Activated CD8-positive, alpha-beta T cell treated with anti-CD3 and anti-CD28 coated beads for 36 hours (primary cell): Measurements from ENCODE around the gene FITM1. TPM values are rescaled to one million over a fixed set of nuclear protein-coding genes. Genes with fewer than 3 reads are reported as not detected.

Experiments
- ATAC-seq: fragments of 200-7000 bp; cut with Tn5 transposase; one replicate; pipeline ENCODE4 v1.10.0; 2021; ENCODE audit warnings: mild to moderate bottlenecking, moderate library complexity
- CTCF ChIA-PET: fragments of 350-600 bp; sonication (Branson Sonifier 250); formaldehyde crosslinking; loops from one replicate; lab custom pipeline; 2021; ENCODE audit warnings: antibody characterized with exemption; lab: Charles Lee
- POLR2A ChIA-PET: fragments of 350-600 bp; sonication (Branson Sonifier 250); formaldehyde crosslinking; loops from one replicate; lab custom pipeline; 2021; ENCODE audit warnings: antibody characterized with exemption; lab: Charles Lee
- DNase-seq: peaks from one replicate; pipeline ENCODE4 v3.0.0-alpha.2; 2020
- H3K27ac Mint-ChIP-seq: one replicate; pipeline ENCODE4 v1.8.0; 2021; ENCODE audit warnings: mild to moderate bottlenecking, mixed read lengths
- H3K27me3 Mint-ChIP-seq: one replicate; pipeline ENCODE4 v1.8.0; 2021; ENCODE audit warnings: mixed read lengths
- H3K36me3 Mint-ChIP-seq: one replicate; pipeline ENCODE4 v1.8.0; 2021; ENCODE audit warnings: low read depth, mixed read lengths
- H3K4me1 Mint-ChIP-seq: one replicate; pipeline ENCODE4 v1.8.0; 2021; ENCODE audit warnings: low read depth, mixed read lengths
- H3K4me3 Mint-ChIP-seq: one replicate; pipeline ENCODE4 v1.8.0; 2021; ENCODE audit warnings: mild to moderate bottlenecking, moderate library complexity, mixed read lengths
- H3K9me3 Mint-ChIP-seq: one replicate; pipeline ENCODE4 v1.8.0; 2021; ENCODE audit warnings: mixed read lengths
- CTCF ChIP-seq: fragments of 200-600 bp; IDR thresholded peaks from one replicate; pipeline ENCODE4 v1.8.0; 2022; ENCODE audit warnings: antibody characterized with exemption, mild to moderate bottlenecking
- intact Hi-C: fragments of 100-400 bp; cut with micrococcal nuclease; formaldehyde crosslinking; loops from one replicate; pipeline ENCODE4 v1.10.0; 2022
- total RNA-seq, 2 experiments: library from RNA; stranded (reverse); gene quantifications; one replicate each; pipeline ENCODE4 v1.2.3, GENCODE V29; 2021

Gene FITM1
- total RNA-seq: under 1 TPM; 0.56 to 0.69 TPM

- CTCF ChIA-PET: interaction anchor here (0.9 to 4.0 kb wide), 3 partner anchors 15 to 40 kb away, joined by 3 to 21 read pairs (median 5); partner anchors contain the start of genes DCAF11 and NRL
- ATAC-seq (no peak), DNase-seq (no peak)
- TF ChIP-seq CTCF: no peak
- Mint-ChIP-seq H3K9me3 (no peaks in the 10 kb centered on the region), H3K36me3 (no peaks in the 10 kb centered on the region), H3K27me3 (no peaks in the 10 kb centered on the region), H3K4me1 (peaks cover 22% of the 10 kb centered on the region), H3K27ac (no peak within 1 kb of the TSS), H3K4me3 (no peak within 1 kb of the TSS)
- intact Hi-C loops: no loop called here
- POLR2A ChIA-PET: interaction anchor here (1.3 to 2.4 kb wide), 2 partner anchors 8 to 16 kb away, joined by 5 to 13 read pairs; partner anchors contain the start of genes DCAF11 and NRL
Measured at GRCh38 chr14:24130380-24130716, at the start of gene FITM1. TSS of gene FITM1 (plus strand) at chr14:24130659. CDS start at chr14:24131564, 905 bp downstream.

GRCh38 chr14:24080888-24081738 lies 49.3 kb upstream of the FITM1 start:
- no peak for TF ChIP-seq CTCF
- peak; percentile 89 for DNase-seq
- Mint-ChIP-seq H3K36me3 (no peaks in the 10 kb centered on the region), H3K27ac (peak overlapping the region; percentile 75), H3K4me3 (peak overlapping the region; percentile 75), H3K9me3 (no peaks in the 10 kb centered on the region), H3K27me3 (no peaks in the 10 kb centered on the region), H3K4me1 (peaks cover 19% of the 10 kb centered on the region)
- POLR2A ChIA-PET: interaction anchor here (0.6 to 6.3 kb wide), 12 partner anchors 9 to 516 kb away, joined by 3 to 57 read pairs (median 4); partner anchors contain the start of genes CPNE6, DCAF11, NRL and PCK2
- ATAC-seq: peak; percentile 93
- CTCF ChIA-PET: interaction anchor here (0.7 to 9.1 kb wide), 13 partner anchors 11 to 252 kb away, joined by 3 to 127 read pairs (median 5); partner anchors contain the start of genes DCAF11, IRF9, NRL and PCK2
- intact Hi-C loops: no loop called here

- TF ChIP-seq CTCF: no peak
- DNase-seq (no peak), ATAC-seq (no peak)
- no peaks in the 10 kb centered on the region for H3K27me3 Mint-ChIP-seq
- H3K9me3 Mint-ChIP-seq: no peaks in the 10 kb centered on the region
- ChIA-PET CTCF (interaction anchor here (0.7 to 9.1 kb wide), 8 partner anchors 11 to 252 kb away, joined by 3 to 127 read pairs (median 12); partner anchors contain the start of genes DCAF11, NRL, PCK2 and TINF2), POLR2A (interaction anchor here (1.0 to 6.3 kb wide), 9 partner anchors 10 to 171 kb away, joined by 3 to 57 read pairs (median 5); partner anchors contain the start of genes CPNE6, DCAF11, NRL and PCK2)
- H3K27ac Mint-ChIP-seq: peak overlapping the region; percentile 48
- H3K36me3 Mint-ChIP-seq: no peaks in the 10 kb centered on the region
- intact Hi-C loops: no loop called here
- peak overlapping the region; percentile 75 for H3K4me3 Mint-ChIP-seq
- peaks cover 19% of the 10 kb centered on the region for H3K4me1 Mint-ChIP-seq
Measured at GRCh38 chr14:24081739-24082211, 48.7 kb upstream of the FITM1 start.

GRCh38 chr14:24082411-24083080 lies 47.9 kb upstream of the FITM1 start:
- DNase-seq: no peak
- H3K27ac Mint-ChIP-seq: no peak overlapping the region
- POLR2A ChIA-PET: interaction anchor here (0.7 to 6.3 kb wide), 4 partner anchors 11 to 170 kb away, joined by 3 to 57 read pairs (median 4); partner anchors contain the start of genes CPNE6 and PCK2
- H3K9me3 Mint-ChIP-seq: no peaks in the 10 kb centered on the region
- intact Hi-C loops: no loop called here
- H3K4me3 Mint-ChIP-seq: peak overlapping the region; percentile 75
- no peaks in the 10 kb centered on the region for H3K27me3 Mint-ChIP-seq
- peaks cover 19% of the 10 kb centered on the region for H3K4me1 Mint-ChIP-seq
- no peaks in the 10 kb centered on the region for H3K36me3 Mint-ChIP-seq
- CTCF ChIA-PET: interaction anchor here (1.4 to 9.1 kb wide), 5 partner anchors 10 to 27 kb away, joined by 3 to 127 read pairs (median 34); partner anchors contain the start of gene PCK2
- no peak for ATAC-seq
- TF ChIP-seq CTCF: no peak
